HepG2 (cell line): Measurements from ENCODE around the gene CFAP100. TPM values are rescaled to one million over a fixed set of nuclear protein-coding genes. Genes with fewer than 3 reads are reported as not detected.
A peak's percentile ranks its signal among the peaks of the same experiment; 100 is the strongest.

Experiments
- CAMTA2 ChIP-seq: sonication (generic); formaldehyde crosslinking; IDR thresholded peaks from 2 replicates; pipeline ENCODE4 v1.4.0; 2020; ENCODE audit warnings: mild to moderate bottlenecking, missing genetic modification reagents, borderline replicate concordance
- HIC2 ChIP-seq: sonication (generic); formaldehyde crosslinking; IDR thresholded peaks from 2 replicates; pipeline ENCODE4 v1.9.0; 2022; ENCODE audit warnings: low read depth, missing genetic modification reagents
- MAFF ChIP-seq: IDR thresholded peaks from 2 replicates; pipeline ENCODE4 v1.6.1; 2011; ENCODE audit warnings: low read depth, low read length, improper control_type of control experiment
- MLXIP ChIP-seq: sonication (generic); formaldehyde crosslinking; IDR thresholded peaks from 2 replicates; pipeline ENCODE4 v1.9.0; 2021; ENCODE audit warnings: missing genetic modification reagents, borderline replicate concordance
- PAWR ChIP-seq: sonication (generic); formaldehyde crosslinking; IDR thresholded peaks from 2 replicates; pipeline ENCODE4 v1.4.0; 2020; ENCODE audit warnings: missing genetic modification reagents, mild to moderate bottlenecking, borderline replicate concordance
- RFX1 ChIP-seq: fragments of 450-650 bp; IDR thresholded peaks from 2 replicates; pipeline ENCODE4 v1.6.1; 2017
- RFX5 ChIP-seq: IDR thresholded peaks from 2 replicates; pipeline ENCODE4 v1.6.1; 2011; ENCODE audit warnings: low read depth, low read length, improper control_type of control experiment
- SP4 ChIP-seq: sonication (generic); formaldehyde crosslinking; IDR thresholded peaks from 2 replicates; pipeline ENCODE4 v1.8.1; 2023; ENCODE audit warnings: mild to moderate bottlenecking, missing genetic modification reagents
- TAF1 ChIP-seq: sonication (generic); formaldehyde crosslinking; IDR thresholded peaks from 2 replicates; pipeline ENCODE4 v1.4.0; 2020; ENCODE audit warnings: missing genetic modification reagents
- TAF15 ChIP-seq: fragments of 200-400 bp; formaldehyde crosslinking; IDR thresholded peaks from one replicate; pipeline ENCODE4 v1.6.1; 2018; ENCODE audit warnings: mild to moderate bottlenecking, low read depth, low read length; ENCODE audit not compliant: poor library complexity, severe bottlenecking
- TARDBP ChIP-seq: sonication (generic); formaldehyde crosslinking; IDR thresholded peaks from 2 replicates; pipeline ENCODE4 v1.8.0; 2022; ENCODE audit warnings: mild to moderate bottlenecking, missing genetic modification reagents
- TFDP1 ChIP-seq: IDR thresholded peaks from 2 replicates; pipeline ENCODE4 v1.6.1; 2016; ENCODE audit warnings: missing compliant biosample characterization, missing genetic modification reagents, borderline replicate concordance
- TFE3 ChIP-seq: IDR thresholded peaks from 2 replicates; pipeline ENCODE4 v1.6.1; 2016
- ZFP91 ChIP-seq: sonication (generic); formaldehyde crosslinking; IDR thresholded peaks from 2 replicates; pipeline ENCODE4 v1.9.0; 2022; ENCODE audit warnings: missing genetic modification reagents, mild to moderate bottlenecking, borderline replicate concordance
- ZNF224 ChIP-seq: sonication (generic); formaldehyde crosslinking; IDR thresholded peaks from 2 replicates; pipeline ENCODE4 v1.5.0; 2020; ENCODE audit warnings: mild to moderate bottlenecking, missing genetic modification reagents
- ZNF292 ChIP-seq: sonication (generic); formaldehyde crosslinking; IDR thresholded peaks from 2 replicates; pipeline ENCODE4 v1.8.1; 2022; ENCODE audit warnings: mild to moderate bottlenecking, low read depth, missing genetic modification reagents, borderline replicate concordance
- ZNF431 ChIP-seq: sonication (generic); formaldehyde crosslinking; IDR thresholded peaks from 2 replicates; pipeline ENCODE4 v1.9.0; 2022; ENCODE audit warnings: missing genetic modification reagents, low read depth, mild to moderate bottlenecking, borderline replicate concordance
- ZNF703 ChIP-seq: sonication (generic); formaldehyde crosslinking; IDR thresholded peaks from 2 replicates; pipeline ENCODE4 v1.5.1; 2020; ENCODE audit warnings: missing genetic modification reagents, mild to moderate bottlenecking, moderate library complexity, borderline replicate concordance
- ZNF839 ChIP-seq: sonication (generic); formaldehyde crosslinking; IDR thresholded peaks from 2 replicates; pipeline ENCODE4 v1.4.0; 2020; ENCODE audit warnings: missing genetic modification reagents, mild to moderate bottlenecking, borderline replicate concordance
- polyA plus RNA-seq, 8 experiments: library from polyadenylated mRNA; depleted of rRNA in 3 of 8; stranded (reverse) in 7 of 8; unstranded in 1 of 8; fragments of >200 nt; fragmentation: Illumina TruSeq in 4 of 8; extraction: Trizol in 4 of 8; gene quantifications; 2 replicates each; pipeline versions ENCODE4 v1.2.1 to v1.2.3, GENCODE V29; 2011 to 2016; ENCODE audit warnings: low read depth in 4 of 8, missing spikeins in 1 of 8, mixed read lengths in 1 of 8; ENCODE audit not compliant: insufficient read depth in 1 of 8
- total RNA-seq, 5 experiments: library from RNA; depleted of rRNA; stranded (reverse); fragments of >200 nt; fragmentation: Illumina TruSeq; extraction: Trizol; gene quantifications; 2 replicates each; pipeline ENCODE4 v1.2.3, GENCODE V29; 2016; ENCODE audit warnings: low read depth in 1 of 5

CFAP100 gene
- total and polyA plus RNA-seq, 2 of the 13 experiments (the other 11 are each of a cell fraction or from before 2014, with no cell fraction given), result 0.32 TPM; not detected in 1

- peak; percentile 65; the same call in 1 of the 2 replicates for TF ChIP-seq TFDP1 (CRISPR knock-in tag)
- no peak for TF ChIP-seq MLXIP (CRISPR knock-in tag)
- TF ChIP-seq PAWR (CRISPR knock-in tag), result no peak
- no peak for TF ChIP-seq ZNF292 (CRISPR knock-in tag)
- no peak for TF ChIP-seq HIC2 (CRISPR knock-in tag)
- no peak for TF ChIP-seq ZNF839 (CRISPR knock-in tag)
- TF ChIP-seq ZNF431 (CRISPR knock-in tag), result no peak
- no peak for TF ChIP-seq RFX5
- no peak; the same call in 1 of the 2 replicates for TF ChIP-seq ZFP91
- peak; percentile 24; the same call in 1 of the 2 replicates for TF ChIP-seq SP4 (CRISPR knock-in tag)
- no peak for TF ChIP-seq TAF15
- no peak for TF ChIP-seq TARDBP
- no peak for TF ChIP-seq RFX1
- no peak for TF ChIP-seq MAFF
- no peak for TF ChIP-seq ZNF703 (CRISPR knock-in tag)
- TF ChIP-seq ZNF224 (CRISPR knock-in tag), result no peak
- TF ChIP-seq TAF1 (CRISPR knock-in tag), result 0 out of 2 replicates have a peak, but pooled peaks have one; percentile 13
- TF ChIP-seq CAMTA2, result no peak
- TF ChIP-seq TFE3 (CRISPR knock-in tag), result no peak
Observed at GRCh38 chr3:126357295-126358037, 37.2 kb upstream of the CFAP100 start, which contains the start of gene KLF15 (continued).
